ENCODE data around the gene AIFM3.

The AIFM3 gene

GRCh38 chr22:20951932-20952380 is 15.1 kb upstream of the AIFM3 start:
- Histone ChIP-seq H3K27ac (ENCODE audit: low read length) (no peak overlapping the region), H3K36me3 (ENCODE audit: control insufficient read depth in 2 of 2, insufficient read depth in 2 of 2, low read length in 2 of 2) (peaks cover 31 to 35% of the 10 kb centered on the region in 2 donors), H3K4me1 (ENCODE audit: control insufficient read depth, insufficient read depth, low read length) (peaks cover 4% of the 10 kb centered on the region), H3K27me3 (ENCODE audit: control insufficient read depth in 1 of 2, insufficient read depth in 2 of 2, low read length in 2 of 2) (no peaks in the 10 kb centered on the region), H3K9ac (ENCODE audit: low read length in 2 of 2) (no peak overlapping the region), H3K9me3 (ENCODE audit: control insufficient read depth in 2 of 2, low read length in 2 of 2) (no peaks in the 10 kb centered on the region), H3K4me3 (ENCODE audit: low read length in 2 of 2) (no peak overlapping the region)

GRCh38 chr22:20952544-20953341 is 14.3 kb upstream of the AIFM3 start:
- no peaks in the 10 kb centered on the region for H3K9me3 ChIP-seq (ENCODE audit: control insufficient read depth in 2 of 2, low read length in 2 of 2)
- H3K27ac ChIP-seq (ENCODE audit: low read length), result no peak overlapping the region
- peaks cover 31 to 35% of the 10 kb centered on the region in 2 donors for H3K36me3 ChIP-seq (ENCODE audit: control insufficient read depth in 2 of 2, insufficient read depth in 2 of 2, low read length in 2 of 2)
- no peak overlapping the region for H3K9ac ChIP-seq (ENCODE audit: low read length in 2 of 2)
- H3K27me3 ChIP-seq (ENCODE audit: control insufficient read depth in 1 of 2, insufficient read depth in 2 of 2, low read length in 2 of 2), result no peaks in the 10 kb centered on the region
- peaks cover 8% of the 10 kb centered on the region for H3K4me1 ChIP-seq (ENCODE audit: control insufficient read depth, insufficient read depth, low read length)
- no peak overlapping the region for H3K4me3 ChIP-seq (ENCODE audit: low read length in 2 of 2)

GRCh38 chr22:20953342-20953608 is 13.8 kb upstream of the AIFM3 start:
- Histone ChIP-seq H3K27me3 (ENCODE audit: control insufficient read depth in 1 of 2, insufficient read depth in 2 of 2, low read length in 2 of 2) (no peaks in the 10 kb centered on the region), H3K9me3 (ENCODE audit: control insufficient read depth in 2 of 2, low read length in 2 of 2) (no peaks in the 10 kb centered on the region), H3K4me1 (ENCODE audit: control insufficient read depth, insufficient read depth, low read length) (peaks cover 13% of the 10 kb centered on the region), H3K4me3 (ENCODE audit: low read length in 2 of 2) (no peak overlapping the region), H3K36me3 (ENCODE audit: control insufficient read depth in 2 of 2, insufficient read depth in 2 of 2, low read length in 2 of 2) (peaks cover 31 to 35% of the 10 kb centered on the region in 2 donors), H3K9ac (ENCODE audit: low read length in 2 of 2) (no peak overlapping the region), H3K27ac (ENCODE audit: low read length) (no peak overlapping the region)

- Histone ChIP-seq H3K36me3 (ENCODE audit: control insufficient read depth in 2 of 2, insufficient read depth in 2 of 2, low read length in 2 of 2) (peaks cover 31 to 35% of the 10 kb centered on the region in 2 donors), H3K4me3 (ENCODE audit: low read length in 2 of 2) (no peak overlapping the region), H3K27me3 (ENCODE audit: control insufficient read depth in 1 of 2, insufficient read depth in 2 of 2, low read length in 2 of 2) (no peaks in the 10 kb centered on the region), H3K9ac (ENCODE audit: low read length in 2 of 2) (no peak overlapping the region), H3K4me1 (ENCODE audit: control insufficient read depth, insufficient read depth, low read length) (peaks cover 15% of the 10 kb centered on the region), H3K27ac (ENCODE audit: low read length) (no peak overlapping the region), H3K9me3 (ENCODE audit: control insufficient read depth in 2 of 2, low read length in 2 of 2) (no peaks in the 10 kb centered on the region)
These were observed 13.2 kb upstream of the AIFM3 start for GRCh38 chr22:20953668-20954500.

- Histone ChIP-seq H3K4me3 (ENCODE audit: low read length in 2 of 2) (no peak overlapping the region), H3K9ac (ENCODE audit: low read length in 2 of 2) (no peak overlapping the region)
These were observed 11.5 kb upstream of the AIFM3 start for GRCh38 chr22:20955548-20955947.

GRCh38 chr22:20956258-20957101 is 10.6 kb upstream of the AIFM3 start:
- H3K9ac ChIP-seq (ENCODE audit: low read length in 2 of 2), result peak overlapping the region; percentile 58 to 63
- H3K9me3 ChIP-seq (ENCODE audit: control insufficient read depth in 2 of 2, low read length in 2 of 2), result no peaks in the 10 kb centered on the region
- H3K27ac ChIP-seq (ENCODE audit: low read length), result no peak overlapping the region
- peaks cover 15 to 18% of the 10 kb centered on the region in 2 donors for H3K36me3 ChIP-seq (ENCODE audit: control insufficient read depth in 2 of 2, insufficient read depth in 2 of 2, low read length in 2 of 2)
- H3K4me1 ChIP-seq (ENCODE audit: control insufficient read depth, insufficient read depth, low read length), result peaks cover 15% of the 10 kb centered on the region
- H3K27me3 ChIP-seq (ENCODE audit: control insufficient read depth in 1 of 2, insufficient read depth in 2 of 2, low read length in 2 of 2), result no peaks in the 10 kb centered on the region
- H3K4me3 ChIP-seq (ENCODE audit: low read length in 2 of 2), result peak overlapping the region; percentile 63 to 82

More at GRCh38 chr22:20955548-20955947, 11.5 kb upstream of the AIFM3 start:
- Histone ChIP-seq H3K27ac (ENCODE audit: low read length) (no peak overlapping the region), H3K4me1 (ENCODE audit: control insufficient read depth, insufficient read depth, low read length) (peaks cover 15% of the 10 kb centered on the region), H3K27me3 (ENCODE audit: control insufficient read depth in 1 of 2, insufficient read depth in 2 of 2, low read length in 2 of 2) (no peaks in the 10 kb centered on the region), H3K9me3 (ENCODE audit: control insufficient read depth in 2 of 2, low read length in 2 of 2) (no peaks in the 10 kb centered on the region), H3K36me3 (ENCODE audit: control insufficient read depth in 2 of 2, insufficient read depth in 2 of 2, low read length in 2 of 2) (peaks cover 25 to 27% of the 10 kb centered on the region in 2 donors)

GRCh38 chr22:20957102-20957682 is 9.9 kb upstream of the AIFM3 start:
- H3K27ac ChIP-seq (ENCODE audit: low read length), result no peak overlapping the region
- peak overlapping the region; percentile 63 to 82 for H3K4me3 ChIP-seq (ENCODE audit: low read length in 2 of 2)
- H3K36me3 ChIP-seq (ENCODE audit: control insufficient read depth in 2 of 2, insufficient read depth in 2 of 2, low read length in 2 of 2), result peaks cover 9 to 12% of the 10 kb centered on the region in 2 donors
- H3K9me3 ChIP-seq (ENCODE audit: control insufficient read depth in 2 of 2, low read length in 2 of 2), result no peaks in the 10 kb centered on the region
- peak overlapping the region; percentile 58 to 63 for H3K9ac ChIP-seq (ENCODE audit: low read length in 2 of 2)
- no peaks in the 10 kb centered on the region for H3K27me3 ChIP-seq (ENCODE audit: control insufficient read depth in 1 of 2, insufficient read depth in 2 of 2, low read length in 2 of 2)
- H3K4me1 ChIP-seq (ENCODE audit: control insufficient read depth, insufficient read depth, low read length), result peaks cover 15% of the 10 kb centered on the region

- H3K9me3 ChIP-seq (ENCODE audit: control insufficient read depth in 2 of 2, low read length in 2 of 2), result no peaks in the 10 kb centered on the region
- peaks cover 15% of the 10 kb centered on the region for H3K4me1 ChIP-seq (ENCODE audit: control insufficient read depth, insufficient read depth, low read length)
- H3K27ac ChIP-seq (ENCODE audit: low read length), result no peak overlapping the region
- peaks cover 4 to 7% of the 10 kb centered on the region in 2 donors for H3K36me3 ChIP-seq (ENCODE audit: control insufficient read depth in 2 of 2, insufficient read depth in 2 of 2, low read length in 2 of 2)
- peaks cover 0 to 2% of the 10 kb centered on the region in 2 donors for H3K27me3 ChIP-seq (ENCODE audit: control insufficient read depth in 1 of 2, insufficient read depth in 2 of 2, low read length in 2 of 2)
- peak overlapping the region; percentile 63 to 82 for H3K4me3 ChIP-seq (ENCODE audit: low read length in 2 of 2)
- peak overlapping the region; percentile 47 to 63 for H3K9ac ChIP-seq (ENCODE audit: low read length in 2 of 2)
These were observed 9.2 kb upstream of the AIFM3 start for GRCh38 chr22:20957683-20958431.

GRCh38 chr22:20959578-20960461 is 7.2 kb upstream of the AIFM3 start:
- H3K36me3 ChIP-seq (ENCODE audit: control insufficient read depth in 2 of 2, insufficient read depth in 2 of 2, low read length in 2 of 2), result no peaks in the 10 kb centered on the region
- H3K4me3 ChIP-seq (ENCODE audit: low read length in 2 of 2), result no peak overlapping the region
- H3K27me3 ChIP-seq (ENCODE audit: control insufficient read depth in 1 of 2, insufficient read depth in 2 of 2, low read length in 2 of 2), result peaks cover 0 to 12% of the 10 kb centered on the region in 2 donors
- no peak overlapping the region for H3K9ac ChIP-seq (ENCODE audit: low read length in 2 of 2)
- peaks cover 19% of the 10 kb centered on the region for H3K4me1 ChIP-seq (ENCODE audit: control insufficient read depth, insufficient read depth, low read length)
- no peaks in the 10 kb centered on the region for H3K9me3 ChIP-seq (ENCODE audit: control insufficient read depth in 2 of 2, low read length in 2 of 2)
- H3K27ac ChIP-seq (ENCODE audit: low read length), result no peak overlapping the region

Measured in stomach smooth muscle (tissue), 2 donors.